A549 (cell line): Measurements from ENCODE around the gene MAML1. TPM values are rescaled to one million over a fixed set of nuclear protein-coding genes. Genes with fewer than 3 reads are reported as not detected.
"Not testable (repeated sequence)": the region's sequence is repeated elsewhere in the genome, so short reads cannot be mapped to it uniquely, and the experiment has no call there.

Experiments
- ATAC-seq, 2 experiments: fragments of 200-7000 bp in 1 of 2; fragments of >200 bp in 1 of 2; cut with Nextera tagmentation in 1 of 2; cut with Tn5 transposase in 1 of 2; 3 replicates each; pipeline versions ENCODE4 v1.8.0 to v1.9.1; 2018 to 2020; ENCODE audit warnings: mild to moderate bottlenecking in 1 of 2, moderate library complexity in 1 of 2
- CTCF ChIA-PET: fragments of 300-600 bp; sonication (Branson Sonifier 250); formaldehyde crosslinking; extraction: SDS; loops from one replicate; lab custom pipeline; 2021; ENCODE audit warnings: antibody characterized with exemption, inconsistent platforms; lab: Yijun Ruan, JAX
- POLR2A ChIA-PET: fragments of 350-600 bp; formaldehyde crosslinking; extraction: SDS; loops from one replicate; lab custom pipeline; 2021; ENCODE audit warnings: antibody characterized with exemption, inconsistent platforms; lab: Yijun Ruan, JAX
- DNase-seq, 2 experiments: peaks; one replicate each; pipeline versions ENCODE4 v3.0.0 to v3.0.0-alpha.2; 2011 to 2016; ENCODE audit warnings: low read depth in 1 of 2, low spot score in 1 of 2
- FAIRE-seq: peaks from 2 replicates; lab custom pipeline; 2011; peaks lifted over from hg19 to GRCh38; lab: Jason Lieb, UNC
- H3K27ac ChIP-seq, 2 experiments: fragments of >200 bp; sonication (Bioruptor Twin); formaldehyde crosslinking; 3 replicates each; pipeline ENCODE4 v1.5.1; 2016 to 2017
- H3K4me1 ChIP-seq: fragments of >200 bp; sonication (Bioruptor Twin); formaldehyde crosslinking; 3 replicates; pipeline ENCODE4 v1.6.1; 2016
- H3K4me2 ChIP-seq: fragments of >200 bp; sonication (Bioruptor Twin); formaldehyde crosslinking; 3 replicates; pipeline ENCODE4 v1.6.1; 2016
- H3K4me3 ChIP-seq: fragments of >200 bp; sonication (Bioruptor Twin); formaldehyde crosslinking; 3 replicates; pipeline ENCODE4 v1.5.1; 2016
- H3K9me3 ChIP-seq: fragments of >200 bp; sonication (Bioruptor Twin); formaldehyde crosslinking; 3 replicates; pipeline ENCODE4 v1.6.1; 2016
- CBX2 ChIP-seq: fragments of 200-600 bp; sonication (generic); IDR thresholded peaks from 2 replicates; pipeline ENCODE4 v1.6.1; 2016; ENCODE audit warnings: low read depth, mild to moderate bottlenecking, borderline replicate concordance
- EP300 ChIP-seq, 2 experiments: fragments of >200 bp; sonication (Bioruptor Twin); formaldehyde crosslinking; IDR thresholded peaks; 2 replicates in 1 of 2; 3 replicates in 1 of 2; pipeline ENCODE4 v1.6.1; 2016 to 2017
- FOXS1 ChIP-seq: fragments of 250-450 bp; sonication (Bioruptor Pico); IDR thresholded peaks from 2 replicates; pipeline ENCODE4 v1.5.0; 2020; ENCODE audit warnings: mild to moderate bottlenecking, moderate library complexity
- JUN ChIP-seq, 2 experiments: fragments of >200 bp; sonication (Bioruptor Twin); formaldehyde crosslinking; IDR thresholded peaks; 2 replicates in 1 of 2; 3 replicates in 1 of 2; pipeline ENCODE4 v1.6.1; 2016 to 2017
- KDM5A ChIP-seq: fragments of 200-600 bp; sonication (generic); IDR thresholded peaks from 2 replicates; pipeline ENCODE4 v1.6.1; 2016; ENCODE audit warnings: antibody characterized with exemption, mild to moderate bottlenecking
- WGBS: methylation state at CpG from one replicate; pipeline ENCODE4 v1.1.6; 2017; ENCODE audit errors: missing lambda C conversion rate; 5-methylcytosine and 5-hydroxymethylcytosine counted together
- polyA plus RNA-seq, 4 experiments: library from polyadenylated mRNA; depleted of rRNA in 3 of 4; stranded (reverse); fragments of >200 nt; fragmentation: RNase III in 1 of 4; extraction: RNeasy Plus Mini Kit Qiagen cat#74134 plus additional on column Dnase treatment in 1 of 4; gene quantifications; 2 replicates in 3 of 4; 3 replicates in 1 of 4; pipeline ENCODE4 v1.2.3, GENCODE V29; 2011 to 2017
- TF ChIP-seq, protein P1 (sequence below): fragments of 450-650 bp; IDR thresholded peaks from 2 replicates; pipeline ENCODE4 v1.6.1; 2014; ENCODE audit warnings: antibody characterized with exemption
- TF ChIP-seq, protein P2 (sequence below): fragments of >200 bp; sonication (Bioruptor Twin); formaldehyde crosslinking; IDR thresholded peaks from 3 replicates; pipeline ENCODE4 v1.6.1; 2016
- TF ChIP-seq, protein P3 (sequence below): fragments of >200 bp; sonication (Bioruptor Twin); formaldehyde crosslinking; IDR thresholded peaks from 3 replicates; pipeline ENCODE4 v1.5.1; 2016
- TF ChIP-seq, protein P4 (sequence below): fragments of 200-600 bp; sonication (generic); IDR thresholded peaks from 2 replicates; pipeline ENCODE4 v1.6.1; 2016; ENCODE audit warnings: antibody characterized with exemption, mild to moderate bottlenecking, moderate library complexity
- TF ChIP-seq, protein P5 (sequence below): IDR thresholded peaks from 2 replicates; pipeline ENCODE4 v1.6.1; 2012

Gene MAML1
- polyA plus RNA-seq, 2 of the 4 experiments (the other 2 are of a cell fraction), result 6.9 to 12.0 TPM

DNA sequence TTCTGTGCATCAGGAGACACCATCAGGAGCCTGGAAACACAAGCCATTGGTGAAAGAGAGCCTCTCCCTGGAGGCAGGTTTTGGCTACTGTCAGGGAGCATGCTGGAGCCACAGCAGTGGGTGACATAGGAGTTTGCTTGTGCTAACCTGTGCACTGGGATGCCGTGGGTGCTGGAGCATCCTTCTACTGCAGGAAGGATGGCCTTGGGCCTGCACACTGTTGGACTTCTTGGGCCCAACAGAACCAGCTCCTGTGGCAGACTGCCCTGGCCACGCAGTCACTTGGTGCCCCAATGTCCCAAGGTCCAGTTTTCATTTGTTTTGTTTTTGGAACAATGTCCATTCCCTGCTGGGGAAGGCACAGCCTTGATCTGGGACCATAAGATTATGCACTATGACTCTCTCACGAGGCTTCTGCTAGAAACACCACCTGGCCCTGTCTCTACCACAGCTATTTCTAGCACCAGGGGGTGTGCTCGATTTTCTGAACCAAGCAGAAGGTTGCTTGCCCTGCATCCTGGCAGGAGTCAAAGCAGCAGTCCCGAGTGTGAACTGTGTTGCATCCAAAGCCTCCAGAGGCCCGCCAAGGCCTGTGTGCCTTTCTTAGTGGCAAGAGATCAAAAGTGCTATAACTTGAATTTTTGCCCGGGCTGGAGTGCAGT is 55.7 kb downstream of the MAML1 start (continued):
- no peak for TF ChIP-seq EP300 (IDR thresholded peaks at IDR 0.05)
- TF ChIP-seq, protein P1, sequence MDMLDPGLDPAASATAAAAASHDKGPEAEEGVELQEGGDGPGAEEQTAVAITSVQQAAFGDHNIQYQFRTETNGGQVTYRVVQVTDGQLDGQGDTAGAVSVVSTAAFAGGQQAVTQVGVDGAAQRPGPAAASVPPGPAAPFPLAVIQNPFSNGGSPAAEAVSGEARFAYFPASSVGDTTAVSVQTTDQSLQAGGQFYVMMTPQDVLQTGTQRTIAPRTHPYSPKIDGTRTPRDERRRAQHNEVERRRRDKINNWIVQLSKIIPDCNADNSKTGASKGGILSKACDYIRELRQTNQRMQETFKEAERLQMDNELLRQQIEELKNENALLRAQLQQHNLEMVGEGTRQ, result no peak
- TF ChIP-seq CBX2, result no peak
- TF ChIP-seq, protein P2, sequence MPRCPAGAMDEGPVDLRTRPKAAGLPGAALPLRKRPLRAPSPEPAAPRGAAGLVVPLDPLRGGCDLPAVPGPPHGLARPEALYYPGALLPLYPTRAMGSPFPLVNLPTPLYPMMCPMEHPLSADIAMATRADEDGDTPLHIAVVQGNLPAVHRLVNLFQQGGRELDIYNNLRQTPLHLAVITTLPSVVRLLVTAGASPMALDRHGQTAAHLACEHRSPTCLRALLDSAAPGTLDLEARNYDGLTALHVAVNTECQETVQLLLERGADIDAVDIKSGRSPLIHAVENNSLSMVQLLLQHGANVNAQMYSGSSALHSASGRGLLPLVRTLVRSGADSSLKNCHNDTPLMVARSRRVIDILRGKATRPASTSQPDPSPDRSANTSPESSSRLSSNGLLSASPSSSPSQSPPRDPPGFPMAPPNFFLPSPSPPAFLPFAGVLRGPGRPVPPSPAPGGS, result no peak
- TF ChIP-seq JUN (IDR thresholded peaks at IDR 0.05), result no peak
- TF ChIP-seq, protein P3, sequence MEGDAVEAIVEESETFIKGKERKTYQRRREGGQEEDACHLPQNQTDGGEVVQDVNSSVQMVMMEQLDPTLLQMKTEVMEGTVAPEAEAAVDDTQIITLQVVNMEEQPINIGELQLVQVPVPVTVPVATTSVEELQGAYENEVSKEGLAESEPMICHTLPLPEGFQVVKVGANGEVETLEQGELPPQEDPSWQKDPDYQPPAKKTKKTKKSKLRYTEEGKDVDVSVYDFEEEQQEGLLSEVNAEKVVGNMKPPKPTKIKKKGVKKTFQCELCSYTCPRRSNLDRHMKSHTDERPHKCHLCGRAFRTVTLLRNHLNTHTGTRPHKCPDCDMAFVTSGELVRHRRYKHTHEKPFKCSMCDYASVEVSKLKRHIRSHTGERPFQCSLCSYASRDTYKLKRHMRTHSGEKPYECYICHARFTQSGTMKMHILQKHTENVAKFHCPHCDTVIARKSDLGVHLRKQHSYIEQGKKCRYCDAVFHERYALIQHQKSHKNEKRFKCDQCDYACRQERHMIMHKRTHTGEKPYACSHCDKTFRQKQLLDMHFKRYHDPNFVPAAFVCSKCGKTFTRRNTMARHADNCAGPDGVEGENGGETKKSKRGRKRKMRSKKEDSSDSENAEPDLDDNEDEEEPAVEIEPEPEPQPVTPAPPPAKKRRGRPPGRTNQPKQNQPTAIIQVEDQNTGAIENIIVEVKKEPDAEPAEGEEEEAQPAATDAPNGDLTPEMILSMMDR, result no peak
- TF ChIP-seq, protein P4, sequence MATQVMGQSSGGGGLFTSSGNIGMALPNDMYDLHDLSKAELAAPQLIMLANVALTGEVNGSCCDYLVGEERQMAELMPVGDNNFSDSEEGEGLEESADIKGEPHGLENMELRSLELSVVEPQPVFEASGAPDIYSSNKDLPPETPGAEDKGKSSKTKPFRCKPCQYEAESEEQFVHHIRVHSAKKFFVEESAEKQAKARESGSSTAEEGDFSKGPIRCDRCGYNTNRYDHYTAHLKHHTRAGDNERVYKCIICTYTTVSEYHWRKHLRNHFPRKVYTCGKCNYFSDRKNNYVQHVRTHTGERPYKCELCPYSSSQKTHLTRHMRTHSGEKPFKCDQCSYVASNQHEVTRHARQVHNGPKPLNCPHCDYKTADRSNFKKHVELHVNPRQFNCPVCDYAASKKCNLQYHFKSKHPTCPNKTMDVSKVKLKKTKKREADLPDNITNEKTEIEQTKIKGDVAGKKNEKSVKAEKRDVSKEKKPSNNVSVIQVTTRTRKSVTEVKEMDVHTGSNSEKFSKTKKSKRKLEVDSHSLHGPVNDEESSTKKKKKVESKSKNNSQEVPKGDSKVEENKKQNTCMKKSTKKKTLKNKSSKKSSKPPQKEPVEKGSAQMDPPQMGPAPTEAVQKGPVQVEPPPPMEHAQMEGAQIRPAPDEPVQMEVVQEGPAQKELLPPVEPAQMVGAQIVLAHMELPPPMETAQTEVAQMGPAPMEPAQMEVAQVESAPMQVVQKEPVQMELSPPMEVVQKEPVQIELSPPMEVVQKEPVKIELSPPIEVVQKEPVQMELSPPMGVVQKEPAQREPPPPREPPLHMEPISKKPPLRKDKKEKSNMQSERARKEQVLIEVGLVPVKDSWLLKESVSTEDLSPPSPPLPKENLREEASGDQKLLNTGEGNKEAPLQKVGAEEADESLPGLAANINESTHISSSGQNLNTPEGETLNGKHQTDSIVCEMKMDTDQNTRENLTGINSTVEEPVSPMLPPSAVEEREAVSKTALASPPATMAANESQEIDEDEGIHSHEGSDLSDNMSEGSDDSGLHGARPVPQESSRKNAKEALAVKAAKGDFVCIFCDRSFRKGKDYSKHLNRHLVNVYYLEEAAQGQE, result no peak
- TF ChIP-seq, all 56 proteins: peak for 0

DNA sequence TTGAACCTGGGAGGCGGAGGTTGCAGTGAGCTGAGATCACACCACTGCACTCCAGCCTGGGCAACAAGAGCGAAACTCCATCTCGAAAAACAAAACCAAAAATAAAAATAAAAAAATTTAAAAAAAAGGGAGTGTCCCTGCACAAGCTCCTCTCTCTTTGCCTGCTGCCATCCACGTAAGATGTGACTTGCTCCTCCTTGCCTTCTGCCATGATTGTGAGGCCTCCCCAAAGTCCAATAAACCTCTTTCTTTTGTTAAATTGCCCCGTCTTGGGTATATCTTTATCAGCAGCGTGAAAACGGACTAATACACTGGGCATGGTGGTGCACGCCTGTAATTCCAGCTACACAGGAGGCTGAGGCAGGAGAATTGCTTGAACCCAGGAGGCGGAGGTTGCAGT is 56.7 kb downstream of the MAML1 start:
- H3K9me3 ChIP-seq, H3K4me1 ChIP-seq, ATAC-seq, H3K4me2 ChIP-seq, FAIRE-seq, DNase-seq, POLR2A ChIA-PET, H3K27ac ChIP-seq, H3K4me3 ChIP-seq: not testable (repeated sequence)
- WGBS, result 99% methylated on average over 8 of the region's 9 CpGs
- CTCF ChIA-PET, result interaction anchor here (1.2 to 6.4 kb wide), 4 partner anchors 9 to 26 kb away, joined by 3 to 28 read pairs (median 10); no protein-coding TSS in a partner anchor

DNA sequence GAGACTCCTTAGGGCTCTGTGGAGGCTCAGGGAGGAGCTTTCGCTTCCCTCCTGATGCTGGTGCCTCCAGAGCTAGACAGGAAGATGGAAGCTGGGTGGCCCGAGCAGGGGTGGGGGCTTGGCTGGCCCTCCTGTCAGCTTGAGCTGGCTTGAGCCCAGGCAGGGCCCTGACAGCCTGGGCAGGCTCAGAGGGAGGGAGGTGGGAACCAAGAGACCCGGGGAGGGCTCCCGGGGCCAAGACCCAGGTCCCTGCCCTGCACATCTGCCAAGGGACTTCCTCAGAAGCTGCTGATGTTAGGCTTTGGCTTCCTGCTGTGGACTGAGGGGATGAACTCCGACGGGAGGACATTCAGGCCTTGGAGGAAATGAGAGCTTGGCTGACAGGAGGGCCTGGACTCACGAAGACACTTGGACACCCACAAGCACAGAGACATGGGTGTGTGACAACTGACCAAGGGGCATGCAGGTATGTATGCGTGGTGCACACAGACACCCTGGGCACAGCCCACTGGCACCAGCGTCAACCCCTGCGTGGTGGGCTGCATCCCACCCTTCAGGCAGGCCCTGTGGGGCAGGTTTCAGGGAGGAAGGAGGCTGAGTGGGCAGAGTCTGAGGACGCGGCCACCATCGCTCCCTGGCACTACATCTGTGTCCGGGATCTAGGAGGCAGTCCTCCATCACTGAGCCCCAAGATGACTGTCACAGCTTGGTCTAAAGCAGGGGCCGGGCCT is 59.4 kb downstream of the MAML1 start:
- Histone ChIP-seq H3K9me3 (no peaks in the 10 kb centered on the region), H3K27ac (no peak overlapping the region), H3K4me2 (no peak overlapping the region), H3K4me1 (peaks cover 14% of the 10 kb centered on the region; the same call in 2 of the 3 replicates), H3K4me3 (no peak overlapping the region)
- WGBS, result 84% methylated on average over 14 of the region's 15 CpGs
- POLR2A ChIA-PET, result no interaction called here
- FAIRE-seq (no peak), ATAC-seq (no peak), DNase-seq (no peak)
- CTCF ChIA-PET, result interaction anchor here (0.6 to 6.4 kb wide), 7 partner anchors 10 to 300 kb away, joined by 3 to 28 read pairs (median 4); no protein-coding TSS in a partner anchor
- TF ChIP-seq KDM5A (no peak), FOXS1 (CRISPR knock-in tag) (no peak)
- TF ChIP-seq, protein P5, sequence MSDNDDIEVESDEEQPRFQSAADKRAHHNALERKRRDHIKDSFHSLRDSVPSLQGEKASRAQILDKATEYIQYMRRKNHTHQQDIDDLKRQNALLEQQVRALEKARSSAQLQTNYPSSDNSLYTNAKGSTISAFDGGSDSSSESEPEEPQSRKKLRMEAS, result no peak
- TF ChIP-seq, all 56 proteins: peak for 0
